IPS-18a (cell line): Measurements from ENCODE around the gene IL26.

Source experiments
- H3K27ac ChIP-seq: one replicate; pipeline ENCODE4 v1.5.1; 2013; ENCODE audit warnings: low read length
- H3K27me3 ChIP-seq: one replicate; pipeline ENCODE4 v1.6.1; 2013; ENCODE audit warnings: mild to moderate bottlenecking, low read length; ENCODE audit not compliant: control insufficient read depth, insufficient read depth
- H3K36me3 ChIP-seq: one replicate; pipeline ENCODE4 v1.6.1; 2013; ENCODE audit warnings: low read depth, low read length; ENCODE audit not compliant: control insufficient read depth
- H3K4me1 ChIP-seq: one replicate; pipeline ENCODE4 v1.6.1; 2013; ENCODE audit warnings: low read depth, low read length; ENCODE audit not compliant: control insufficient read depth
- H3K4me3 ChIP-seq: one replicate; pipeline ENCODE4 v1.5.1; 2013; ENCODE audit warnings: low read length
- H3K9ac ChIP-seq: one replicate; pipeline ENCODE4 v1.6.1; 2013; ENCODE audit warnings: mild to moderate bottlenecking, low read length, moderate library complexity
- H3K9me3 ChIP-seq: one replicate; pipeline ENCODE4 v1.6.1; 2013; ENCODE audit warnings: low read depth, low read length; ENCODE audit not compliant: control insufficient read depth

The IL26 gene

DNA sequence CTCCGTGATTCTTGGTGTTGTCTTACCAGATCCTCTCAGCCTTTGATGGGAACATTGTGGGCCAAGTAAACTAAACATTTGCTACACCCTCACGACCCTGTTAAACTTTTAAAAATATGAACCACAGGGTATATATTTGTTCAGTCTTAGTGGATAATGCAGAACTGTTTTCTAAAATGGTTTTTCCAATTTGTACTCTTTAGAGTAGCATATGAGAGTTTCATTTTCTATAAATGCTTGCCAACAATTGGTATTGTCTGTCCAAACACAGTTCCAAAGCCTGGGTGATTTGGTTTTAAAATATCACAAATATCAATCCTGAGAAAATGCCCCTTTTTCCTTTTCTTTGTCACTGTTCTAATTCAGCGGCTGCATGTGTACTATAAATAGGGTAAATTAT lies 34.5 kb upstream of the IL26 start:
- Histone ChIP-seq H3K9ac (no peak overlapping the region), H3K9me3 (no peaks in the 10 kb centered on the region), H3K4me1 (no peaks in the 10 kb centered on the region), H3K27me3 (no peaks in the 10 kb centered on the region), H3K27ac (no peak overlapping the region), H3K4me3 (no peak overlapping the region), H3K36me3 (no peaks in the 10 kb centered on the region)

- no peaks in the 10 kb centered on the region for H3K9me3 ChIP-seq
- no peak overlapping the region for H3K27ac ChIP-seq
- no peak overlapping the region for H3K9ac ChIP-seq
- no peaks in the 10 kb centered on the region for H3K36me3 ChIP-seq
- no peaks in the 10 kb centered on the region for H3K27me3 ChIP-seq
- no peak overlapping the region for H3K4me3 ChIP-seq
- no peaks in the 10 kb centered on the region for H3K4me1 ChIP-seq
Observed at GRCh38 chr12:68259318-68259940, 33.8 kb upstream of the IL26 start.

DNA sequence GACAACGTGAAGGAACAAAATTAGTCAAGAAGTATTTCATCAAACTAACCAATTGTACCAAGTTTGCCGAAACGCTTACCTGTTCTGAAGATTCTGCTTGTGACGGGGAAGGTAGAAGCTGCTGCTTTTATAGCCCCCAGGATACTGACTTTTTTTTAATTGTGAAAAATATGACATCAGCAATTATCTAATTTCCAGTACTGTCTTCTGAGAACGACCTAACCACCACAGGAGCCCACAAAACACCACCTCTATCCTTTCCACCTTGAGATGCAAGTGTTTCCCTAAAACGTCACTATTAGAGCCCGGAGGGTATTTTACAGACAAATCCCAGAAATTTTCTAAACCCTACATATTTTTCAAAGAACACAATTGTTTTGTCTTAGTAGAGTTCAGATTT lies 27.9 kb upstream of the IL26 start, which contains the start of gene IL22:
Gene IL22, minus strand, starts transcription at position 101 of the 400 bp plus-strand sequence. CDS start 156 bp downstream, outside the sequence.
- Histone ChIP-seq H3K4me1 (no peaks in the 10 kb centered on the region), H3K27me3 (no peaks in the 10 kb centered on the region), H3K9ac (no peak within 1 kb of the TSS), H3K27ac (no peak within 1 kb of the TSS), H3K4me3 (no peak within 1 kb of the TSS), H3K9me3 (no peaks in the 10 kb centered on the region), H3K36me3 (no peaks in the 10 kb centered on the region)

GRCh38 chr12:68252077-68252476 lies 26.5 kb upstream of the IL26 start:
- no peaks in the 10 kb centered on the region for H3K4me1 ChIP-seq
- H3K27ac ChIP-seq = no peak overlapping the region
- H3K36me3 ChIP-seq = no peaks in the 10 kb centered on the region
- no peak overlapping the region for H3K4me3 ChIP-seq
- H3K9ac ChIP-seq = no peak overlapping the region
- no peaks in the 10 kb centered on the region for H3K27me3 ChIP-seq
- no peaks in the 10 kb centered on the region for H3K9me3 ChIP-seq

- Histone ChIP-seq H3K36me3 (no peaks in the 10 kb centered on the region), H3K27ac (no peak overlapping the region), H3K4me3 (no peak overlapping the region), H3K27me3 (no peaks in the 10 kb centered on the region), H3K4me1 (no peaks in the 10 kb centered on the region), H3K9ac (no peak overlapping the region), H3K9me3 (no peaks in the 10 kb centered on the region)
Observed at GRCh38 chr12:68250454-68250853, 24.8 kb upstream of the IL26 start.

DNA sequence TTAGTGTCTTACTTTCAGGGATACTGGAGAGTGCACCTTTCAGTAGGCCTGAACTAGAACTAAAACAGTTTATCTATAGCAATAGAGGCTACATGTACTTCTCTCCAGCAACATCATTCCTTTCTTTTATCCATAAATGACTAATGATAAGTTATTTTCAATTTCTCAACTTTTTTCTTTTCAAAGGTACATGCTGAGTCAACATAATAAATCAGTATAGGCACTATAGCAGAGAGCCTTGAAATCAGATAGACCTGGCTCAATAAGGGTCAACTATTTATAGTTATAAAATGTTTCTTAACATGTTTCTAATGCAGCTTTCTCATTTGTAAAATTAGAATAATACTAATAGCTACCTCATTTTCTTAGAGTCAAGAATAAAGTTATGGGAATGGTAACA lies 22.2 kb upstream of the IL26 start:
- H3K9ac ChIP-seq = no peak overlapping the region
- no peak overlapping the region for H3K4me3 ChIP-seq
- no peaks in the 10 kb centered on the region for H3K27me3 ChIP-seq
- H3K9me3 ChIP-seq = no peaks in the 10 kb centered on the region
- no peaks in the 10 kb centered on the region for H3K4me1 ChIP-seq
- H3K36me3 ChIP-seq = no peaks in the 10 kb centered on the region
- no peak overlapping the region for H3K27ac ChIP-seq

DNA sequence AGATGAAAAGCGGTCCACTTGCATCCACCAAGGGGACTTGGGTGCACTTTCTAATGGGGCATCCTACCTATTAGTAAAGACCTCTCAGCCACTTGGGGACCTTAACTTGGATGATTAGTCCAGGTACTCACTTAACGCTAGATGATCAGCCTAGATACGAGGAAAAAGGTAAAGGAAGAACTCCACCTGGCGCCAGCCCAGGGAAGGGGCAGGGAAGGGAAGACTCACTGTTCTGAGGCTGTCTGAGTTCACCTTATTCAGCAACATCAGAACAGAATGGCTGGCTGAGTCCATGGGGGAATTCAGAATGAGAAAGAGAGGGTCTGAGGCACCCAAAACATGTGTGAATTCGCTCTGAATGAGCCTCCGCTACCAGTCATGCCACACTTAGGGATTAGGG lies 20.7 kb upstream of the IL26 start:
- Histone ChIP-seq H3K9me3 (no peaks in the 10 kb centered on the region), H3K4me1 (no peaks in the 10 kb centered on the region), H3K36me3 (no peaks in the 10 kb centered on the region), H3K4me3 (no peak overlapping the region), H3K27ac (no peak overlapping the region), H3K9ac (no peak overlapping the region), H3K27me3 (no peaks in the 10 kb centered on the region)

DNA sequence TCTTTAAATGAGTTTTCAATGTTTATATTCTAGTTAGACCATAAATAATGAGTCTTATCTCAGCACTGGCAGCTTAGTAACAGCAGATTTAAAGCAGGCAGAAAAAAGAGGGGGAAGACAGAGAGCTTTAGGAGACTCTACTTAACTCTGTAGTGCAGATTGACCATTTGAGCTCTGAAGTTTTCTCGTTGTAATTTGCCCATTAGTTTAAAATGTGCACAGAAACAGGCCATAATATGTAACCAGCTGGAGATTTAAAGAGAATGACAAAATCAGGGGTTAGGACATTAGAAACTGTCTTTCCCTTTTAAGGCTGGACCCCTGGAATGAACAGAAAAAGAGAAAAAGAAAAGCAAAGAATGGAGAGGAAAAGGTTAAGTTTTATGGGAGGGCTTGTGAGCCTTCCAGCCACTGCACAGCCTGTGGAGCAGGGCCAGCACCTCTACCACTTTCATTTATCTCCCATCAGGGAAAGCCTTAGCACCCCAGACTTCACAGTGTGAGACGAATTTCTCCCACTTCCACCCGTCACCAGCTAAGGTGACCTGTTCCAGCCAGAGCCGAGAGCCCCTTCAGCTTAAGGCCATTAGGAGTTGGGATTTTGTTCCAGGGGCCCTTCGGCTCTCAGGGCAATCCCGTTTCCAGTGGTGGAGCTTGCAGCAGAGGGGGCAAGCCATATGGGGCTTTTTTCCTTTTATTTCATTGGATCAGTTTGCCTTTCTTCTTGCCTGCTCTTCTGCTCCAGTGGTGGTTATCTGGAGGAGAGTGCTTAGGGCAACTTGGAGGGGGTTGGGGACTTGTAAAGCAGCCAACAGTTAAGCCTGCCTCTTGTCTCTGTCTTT lies 19.8 kb upstream of the IL26 start:
- Histone ChIP-seq H3K36me3 (no peaks in the 10 kb centered on the region), H3K27me3 (no peaks in the 10 kb centered on the region), H3K27ac (no peak overlapping the region), H3K9ac (no peak overlapping the region), H3K4me1 (no peaks in the 10 kb centered on the region), H3K4me3 (no peak overlapping the region), H3K9me3 (no peaks in the 10 kb centered on the region)

DNA sequence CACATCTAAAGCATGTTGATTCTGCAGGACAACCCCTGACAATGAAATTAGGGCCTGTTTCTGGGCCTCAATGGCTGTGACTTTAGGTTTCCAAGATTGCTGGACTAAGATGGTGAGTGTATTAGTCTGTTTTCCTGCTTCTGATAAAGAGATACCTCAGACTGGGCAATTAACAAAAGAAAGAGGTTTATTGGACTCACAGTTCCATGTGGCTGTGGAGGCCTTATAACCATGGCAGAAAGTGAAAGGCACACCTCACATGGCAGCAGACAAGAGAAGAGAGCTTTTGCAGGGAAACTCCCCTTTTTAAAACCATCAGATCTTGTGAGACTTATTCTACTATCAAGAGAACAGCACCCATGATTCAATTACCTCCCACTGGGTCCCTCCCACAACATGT lies 17.2 kb upstream of the IL26 start:
- no peak overlapping the region for H3K9ac ChIP-seq
- no peak overlapping the region for H3K4me3 ChIP-seq
- no peaks in the 10 kb centered on the region for H3K4me1 ChIP-seq
- H3K27ac ChIP-seq = no peak overlapping the region
- H3K36me3 ChIP-seq = no peaks in the 10 kb centered on the region
- H3K9me3 ChIP-seq = no peaks in the 10 kb centered on the region
- H3K27me3 ChIP-seq = no peaks in the 10 kb centered on the region

DNA sequence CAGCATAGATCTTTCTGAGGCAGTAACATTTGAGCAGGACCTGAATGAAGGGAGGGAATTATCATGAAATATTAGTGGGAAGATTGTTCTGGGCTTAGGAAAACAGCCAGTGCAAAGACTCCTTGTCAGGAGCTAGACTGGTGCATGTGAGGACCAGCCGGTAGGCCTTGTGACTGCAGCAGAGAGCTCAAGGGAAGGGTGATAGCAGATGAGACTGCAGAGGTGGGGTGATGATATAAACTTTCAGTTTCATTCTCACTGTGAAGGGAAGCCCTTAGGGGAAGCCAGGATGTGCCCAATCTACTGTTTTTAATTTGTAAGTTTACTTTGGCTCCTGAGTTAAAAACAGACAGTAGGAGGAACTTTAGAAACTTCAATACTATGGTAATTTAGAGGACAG lies 15.4 kb upstream of the IL26 start:
- Histone ChIP-seq H3K4me3 (no peak overlapping the region), H3K27ac (no peak overlapping the region)

GRCh38 chr12:68240079-68240478 lies 14.5 kb upstream of the IL26 start:
- Histone ChIP-seq H3K27ac (no peak overlapping the region), H3K4me3 (no peak overlapping the region), H3K9me3 (no peaks in the 10 kb centered on the region), H3K36me3 (no peaks in the 10 kb centered on the region), H3K4me1 (no peaks in the 10 kb centered on the region), H3K9ac (no peak overlapping the region), H3K27me3 (no peaks in the 10 kb centered on the region)

More for the DNA sequence above, 15.4 kb upstream of the IL26 start:
- H3K36me3 ChIP-seq = no peaks in the 10 kb centered on the region
- H3K9me3 ChIP-seq = no peaks in the 10 kb centered on the region
- no peaks in the 10 kb centered on the region for H3K4me1 ChIP-seq
- no peak overlapping the region for H3K9ac ChIP-seq
- no peaks in the 10 kb centered on the region for H3K27me3 ChIP-seq
